Adipocyte (in vitro differentiated cells): ENCODE results near the gene VPS33B.

Source experiments
- DNase-seq: peaks from one replicate; pipeline ENCODE4 v3.0.0-alpha.2; 2015; ENCODE audit warnings: low read depth
- H3K27me3 ChIP-seq: replicated peaks from 2 replicates; pipeline ENCODE4 v1.7.0; 2013; ENCODE audit warnings: mild to moderate bottlenecking, low read length, moderate library complexity; ENCODE audit not compliant: control insufficient read depth, insufficient read depth
- H3K36me3 ChIP-seq: 2 replicates; pipeline ENCODE4 v1.7.0; 2013; ENCODE audit warnings: low read length, mild to moderate bottlenecking, moderate library complexity; ENCODE audit not compliant: control insufficient read depth, insufficient read depth, severe bottlenecking
- H3K4me1 ChIP-seq: 2 replicates; pipeline ENCODE4 v1.7.0; 2013; ENCODE audit warnings: mild to moderate bottlenecking, low read length, moderate library complexity; ENCODE audit not compliant: control insufficient read depth, insufficient read depth
- H3K4me3 ChIP-seq: 2 replicates; pipeline ENCODE4 v1.7.0; 2013; ENCODE audit warnings: mild to moderate bottlenecking, low read length, moderate library complexity
- H3K9ac ChIP-seq: 2 replicates; pipeline ENCODE4 v1.7.0; 2013; ENCODE audit warnings: mild to moderate bottlenecking, low read length, moderate library complexity
- H3K9me3 ChIP-seq: 2 replicates; pipeline ENCODE4 v1.7.0; 2013; ENCODE audit warnings: mild to moderate bottlenecking, low read length, moderate library complexity; ENCODE audit not compliant: control insufficient read depth

VPS33B gene

DNA sequence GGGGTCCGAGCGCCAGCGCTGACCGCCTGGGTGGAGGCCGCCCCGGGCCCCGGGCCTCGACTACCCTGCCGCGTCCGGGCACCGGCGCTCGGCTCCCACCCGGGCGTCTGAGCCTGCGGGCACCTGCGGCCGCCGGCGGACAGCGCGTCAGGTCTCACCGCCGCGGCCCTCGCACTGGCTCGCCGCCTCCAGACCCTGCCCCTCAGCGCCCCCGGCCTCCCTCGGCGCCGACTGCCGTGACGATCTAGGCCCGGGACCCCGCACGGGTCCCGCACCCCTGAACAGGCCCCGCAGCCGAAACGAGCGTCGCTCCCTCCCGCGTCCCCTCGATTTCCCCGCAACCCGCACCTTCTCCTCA lies 28.4 kb downstream of the VPS33B start:
- peak overlapping the region; percentile 84 for H3K9ac ChIP-seq
- no peaks in the 10 kb centered on the region for H3K27me3 ChIP-seq
- peaks cover 4% of the 10 kb centered on the region for H3K4me1 ChIP-seq
- H3K9me3 ChIP-seq: no peaks in the 10 kb centered on the region
- peaks cover 14% of the 10 kb centered on the region for H3K36me3 ChIP-seq
- DNase-seq: peak; percentile 55
- H3K4me3 ChIP-seq: peak overlapping the region; percentile 97

DNA sequence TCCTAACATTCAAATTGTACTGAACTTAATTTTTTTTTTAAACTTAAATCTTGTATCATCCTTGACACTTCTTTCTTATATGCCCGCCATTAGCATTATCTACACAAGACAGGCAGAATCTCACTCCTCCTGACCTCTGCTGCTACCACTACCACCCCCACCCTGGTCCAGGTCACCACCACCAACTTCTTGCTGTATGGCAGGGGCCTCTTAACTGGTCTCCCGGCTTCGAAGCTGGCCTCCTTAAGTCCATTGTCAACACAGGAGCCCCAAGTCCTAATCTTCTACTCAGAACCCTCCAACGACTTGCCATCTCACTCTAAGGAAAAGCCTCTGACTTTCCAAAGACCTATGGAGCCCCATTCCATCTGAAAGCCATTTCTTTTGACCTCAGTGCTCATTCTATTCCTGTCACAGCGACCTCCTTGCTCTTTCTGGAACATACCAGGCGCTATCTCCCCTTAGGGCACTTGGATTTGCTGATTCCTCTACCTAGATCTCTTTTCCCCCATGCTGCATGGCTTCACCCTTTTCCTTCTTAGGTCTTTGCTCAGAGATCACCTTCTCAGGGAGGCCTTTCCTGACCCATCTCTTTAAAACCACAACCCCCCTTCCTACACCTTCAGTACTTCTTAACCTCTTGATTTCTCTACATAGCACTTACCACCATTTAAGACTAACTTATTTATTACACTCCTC lies 30.7 kb downstream of the VPS33B start:
- Histone ChIP-seq H3K27me3 (no peaks in the 10 kb centered on the region), H3K9ac (no peak overlapping the region), H3K9me3 (no peaks in the 10 kb centered on the region), H3K4me1 (peaks cover 4% of the 10 kb centered on the region), H3K36me3 (no peaks in the 10 kb centered on the region), H3K4me3 (no peak overlapping the region)
- no peak for DNase-seq

GRCh38 chr15:90990446-90990845 lies 31.9 kb downstream of the VPS33B start:
- no peaks in the 10 kb centered on the region for H3K9me3 ChIP-seq
- no peak overlapping the region for H3K9ac ChIP-seq
- peaks cover 4% of the 10 kb centered on the region for H3K4me1 ChIP-seq
- no peaks in the 10 kb centered on the region for H3K27me3 ChIP-seq
- H3K36me3 ChIP-seq: no peaks in the 10 kb centered on the region
- no peak for DNase-seq
- no peak overlapping the region for H3K4me3 ChIP-seq

- no peak for DNase-seq
- Histone ChIP-seq H3K4me1 (no peaks in the 10 kb centered on the region), H3K4me3 (no peak overlapping the region), H3K27me3 (no peaks in the 10 kb centered on the region), H3K9me3 (no peaks in the 10 kb centered on the region), H3K9ac (no peak overlapping the region), H3K36me3 (no peaks in the 10 kb centered on the region)
Observed at GRCh38 chr15:90989040-90989768, 33.2 kb downstream of the VPS33B start.

DNA sequence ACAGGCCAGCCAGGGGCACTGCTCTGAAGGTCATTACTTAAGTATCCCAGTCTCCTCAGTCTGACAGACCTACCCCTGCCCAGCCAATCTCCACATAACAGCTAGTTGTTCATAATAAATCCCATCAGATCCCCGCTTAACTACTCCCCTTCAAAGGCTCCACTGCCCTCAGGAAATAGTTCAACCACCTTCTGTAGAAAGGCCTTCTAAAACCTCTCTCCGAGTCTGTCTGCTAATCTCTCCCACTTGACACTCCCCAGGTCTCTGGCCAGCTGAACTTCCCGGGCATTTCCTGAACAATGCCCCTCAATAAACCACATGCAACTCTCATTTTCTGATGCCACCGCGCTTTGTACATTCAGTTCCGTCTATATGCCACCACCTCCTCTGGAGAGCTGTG lies 34.1 kb downstream of the VPS33B start:
- no peaks in the 10 kb centered on the region for H3K9me3 ChIP-seq
- no peaks in the 10 kb centered on the region for H3K36me3 ChIP-seq
- no peaks in the 10 kb centered on the region for H3K4me1 ChIP-seq
- DNase-seq: no peak
- H3K9ac ChIP-seq: no peak overlapping the region
- H3K4me3 ChIP-seq: no peak overlapping the region
- no peaks in the 10 kb centered on the region for H3K27me3 ChIP-seq

DNA sequence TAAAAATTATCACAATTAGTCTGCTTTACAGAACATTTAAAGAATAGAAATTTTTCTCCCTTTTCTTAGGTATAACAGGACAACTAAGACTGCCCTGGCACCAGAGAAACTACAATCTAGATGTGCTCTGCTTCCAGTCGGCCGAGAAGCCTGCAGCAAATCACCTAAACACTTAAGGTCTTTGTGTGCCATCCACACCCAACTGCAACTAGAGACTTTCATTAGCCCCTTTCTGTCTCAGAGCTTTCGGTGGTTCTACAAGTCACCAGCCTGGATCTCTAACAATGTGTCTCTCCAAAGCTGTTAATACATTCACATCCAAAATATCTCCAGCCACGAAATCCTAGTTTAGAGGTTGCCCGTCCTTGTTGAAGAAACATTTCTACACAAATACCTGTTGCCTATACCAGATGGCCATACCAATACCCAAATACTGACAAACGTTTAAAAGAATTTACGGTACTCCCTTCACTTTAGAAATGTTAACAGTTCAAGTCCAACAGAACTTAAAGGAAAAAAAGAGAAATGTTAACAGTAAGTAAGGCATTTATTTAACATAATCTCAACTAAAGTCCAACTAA lies 34.7 kb downstream of the VPS33B start:
- Histone ChIP-seq H3K9ac (no peak overlapping the region), H3K4me1 (no peaks in the 10 kb centered on the region), H3K9me3 (no peaks in the 10 kb centered on the region), H3K36me3 (no peaks in the 10 kb centered on the region), H3K4me3 (no peak overlapping the region), H3K27me3 (no peaks in the 10 kb centered on the region)
- no peak for DNase-seq

DNA sequence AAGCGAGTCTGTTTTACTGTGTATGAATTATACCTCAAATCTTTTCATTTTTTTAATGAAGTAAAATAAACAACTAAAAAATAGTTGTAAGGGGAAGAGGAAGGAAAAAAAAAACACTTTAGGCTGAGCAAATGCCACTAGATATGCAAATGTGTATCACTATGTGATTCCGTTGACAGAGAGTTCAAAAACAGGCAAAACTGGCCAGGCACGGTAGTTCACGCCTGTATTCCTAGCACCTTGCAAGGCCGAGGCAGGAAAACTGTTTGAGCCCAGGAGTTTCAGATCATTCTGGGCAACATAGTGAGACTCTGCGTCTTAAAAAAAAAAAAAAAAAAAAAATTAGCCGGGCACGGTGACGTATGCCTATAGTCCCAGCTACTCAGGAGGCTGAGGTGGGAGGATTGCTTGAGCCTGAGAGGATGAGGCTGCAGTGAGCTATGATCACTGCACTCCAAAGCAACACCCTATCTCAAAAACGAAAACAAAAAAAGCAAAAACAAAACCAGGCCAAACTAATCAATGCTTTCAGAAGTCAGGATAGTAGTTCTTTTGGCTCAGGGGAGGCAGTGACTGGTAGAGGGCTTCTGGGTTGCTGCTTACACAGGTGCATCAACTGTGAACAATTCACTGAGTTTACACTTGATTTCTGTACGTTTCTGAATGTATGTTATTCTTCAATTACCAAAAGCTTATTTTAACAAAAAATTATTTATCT lies 35.4 kb downstream of the VPS33B start:
- H3K9me3 ChIP-seq: no peaks in the 10 kb centered on the region
- H3K36me3 ChIP-seq: no peaks in the 10 kb centered on the region
- H3K27me3 ChIP-seq: no peaks in the 10 kb centered on the region
- DNase-seq: no peak
- H3K4me3 ChIP-seq: no peak overlapping the region
- H3K4me1 ChIP-seq: peaks cover 2% of the 10 kb centered on the region
- H3K9ac ChIP-seq: no peak overlapping the region

DNA sequence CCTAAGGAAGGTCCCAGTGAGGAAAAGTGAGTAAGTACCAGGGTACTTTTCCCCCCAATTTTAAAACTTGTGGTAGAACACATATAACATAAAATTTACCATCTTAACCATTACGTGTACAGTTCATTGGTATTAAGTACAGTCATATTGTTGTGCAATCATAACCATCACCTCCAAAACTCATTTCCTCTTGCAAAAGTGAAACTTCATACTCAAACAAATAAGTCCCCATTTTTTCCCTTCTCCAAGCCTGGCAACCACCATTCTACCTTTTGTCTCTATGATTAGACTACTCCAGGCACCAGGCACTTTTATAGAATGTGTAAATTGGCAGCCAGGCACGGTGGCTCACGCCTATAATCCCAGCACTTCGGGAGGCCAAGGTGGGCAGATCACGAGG lies 40.3 kb downstream of the VPS33B start:
- H3K9me3 ChIP-seq: no peaks in the 10 kb centered on the region
- H3K36me3 ChIP-seq: no peaks in the 10 kb centered on the region

DNA sequence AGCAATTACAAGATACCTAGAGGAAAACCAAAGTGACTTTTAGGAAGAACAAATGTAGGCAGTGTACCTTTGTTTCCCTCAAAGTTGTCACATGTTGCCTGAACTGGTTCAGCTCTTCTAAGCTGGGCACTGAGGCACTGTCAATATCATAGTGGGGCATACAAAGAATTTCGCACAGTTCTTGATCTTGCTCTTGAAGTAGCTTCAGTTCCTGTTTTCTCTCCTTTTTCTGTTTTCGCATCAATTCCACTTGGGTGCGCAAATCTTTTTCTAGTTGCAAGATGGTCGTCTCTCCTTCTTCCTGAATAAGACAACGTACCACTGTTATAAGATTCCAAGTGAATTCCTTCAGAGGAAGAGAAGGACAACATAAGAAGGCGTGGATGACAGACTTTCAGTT lies 40.7 kb downstream of the VPS33B start:
- Histone ChIP-seq H3K4me3 (no peak overlapping the region), H3K27me3 (no peaks in the 10 kb centered on the region), H3K9me3 (no peaks in the 10 kb centered on the region), H3K9ac (no peak overlapping the region), H3K36me3 (no peaks in the 10 kb centered on the region), H3K4me1 (peaks cover 2% of the 10 kb centered on the region)
- no peak for DNase-seq

More for the DNA sequence above, 40.3 kb downstream of the VPS33B start:
- no peak for DNase-seq
- Histone ChIP-seq H3K4me1 (peaks cover 2% of the 10 kb centered on the region), H3K9ac (no peak overlapping the region), H3K27me3 (no peaks in the 10 kb centered on the region), H3K4me3 (no peak overlapping the region)

DNA sequence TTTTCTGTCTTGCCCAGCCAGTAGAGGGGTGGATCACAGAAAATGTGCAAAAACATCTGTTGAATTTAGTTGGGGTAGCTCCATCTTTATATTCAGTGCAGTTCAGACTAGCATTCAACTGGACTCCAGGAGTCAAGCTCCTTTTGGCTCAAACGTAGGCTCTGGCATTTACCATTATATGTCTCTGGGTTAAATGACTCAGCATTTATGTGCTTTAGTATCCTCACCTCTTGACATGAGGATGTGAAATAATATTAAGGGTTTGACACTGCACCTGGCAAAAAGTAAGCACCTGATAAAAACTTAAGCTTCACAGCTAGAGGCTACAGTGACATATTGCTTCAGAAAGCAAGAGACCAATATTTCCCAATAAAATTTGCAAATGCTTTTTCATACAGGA lies 42.8 kb downstream of the VPS33B start:
- DNase-seq: no peak
- Histone ChIP-seq H3K36me3 (no peaks in the 10 kb centered on the region), H3K27me3 (no peaks in the 10 kb centered on the region), H3K9ac (no peak overlapping the region), H3K4me3 (no peak overlapping the region), H3K4me1 (peaks cover 2% of the 10 kb centered on the region), H3K9me3 (no peaks in the 10 kb centered on the region)

- Histone ChIP-seq H3K9me3 (no peaks in the 10 kb centered on the region), H3K9ac (no peak overlapping the region), H3K4me3 (no peak overlapping the region), H3K36me3 (no peaks in the 10 kb centered on the region), H3K27me3 (no peaks in the 10 kb centered on the region), H3K4me1 (no peaks in the 10 kb centered on the region)
- no peak for DNase-seq
Observed at GRCh38 chr15:90974216-90974615, 48.2 kb downstream of the VPS33B start.
